Liver (tissue), 9 donors: Measurements from ENCODE around the gene CXCR6. TPM values are rescaled to one million over a fixed set of nuclear protein-coding genes. Genes with fewer than 3 reads are reported as not detected.

Experiments
- DNase-seq: peaks from one replicate; pipeline ENCODE4 v3.0.0-alpha.2; 2017; ENCODE audit warnings: low spot score
- H3K27ac ChIP-seq, 2 donors: one replicate each; pipeline ENCODE4 v1.7.0; 2013; ENCODE audit warnings: inconsistent platforms in 2 of 2, low read length in 2 of 2, control low read depth in 1 of 2, low read depth in 1 of 2, mild to moderate bottlenecking in 1 of 2
- H3K27me3 ChIP-seq, 4 donors: one replicate each; pipeline versions ENCODE4 v1.6.1 to v1.7.0; 2013; ENCODE audit warnings: low read length in 3 of 4, inconsistent platforms in 1 of 4, mild to moderate bottlenecking in 1 of 4, moderate library complexity in 1 of 4; ENCODE audit not compliant: control insufficient read depth in 4 of 4, insufficient read depth in 4 of 4
- H3K36me3 ChIP-seq, 4 donors: one replicate each; pipeline versions ENCODE4 v1.6.1 to v1.7.0; 2013; ENCODE audit warnings: low read length in 3 of 4, mild to moderate bottlenecking in 3 of 4, low read depth in 1 of 4, moderate library complexity in 1 of 4; ENCODE audit not compliant: control insufficient read depth in 4 of 4, insufficient read depth in 3 of 4
- H3K4me1 ChIP-seq, 4 donors: one replicate each; pipeline versions ENCODE4 v1.6.1 to v1.7.0; 2013; ENCODE audit warnings: low read length in 3 of 4, mild to moderate bottlenecking in 3 of 4, moderate library complexity in 1 of 4; ENCODE audit not compliant: control insufficient read depth in 4 of 4, insufficient read depth in 4 of 4
- H3K4me3 ChIP-seq, 3 donors: one replicate each; pipeline versions ENCODE4 v1.6.1 to v1.7.0; 2013; ENCODE audit warnings: low read length in 3 of 3, control low read depth in 1 of 3, low read depth in 1 of 3, mild to moderate bottlenecking in 1 of 3
- H3K9ac ChIP-seq, 2 donors: one replicate each; pipeline ENCODE4 v1.7.0; 2013; ENCODE audit warnings: low read length in 2 of 2, mild to moderate bottlenecking in 2 of 2, moderate library complexity in 2 of 2, control low read depth in 1 of 2, low read depth in 1 of 2
- H3K9me3 ChIP-seq, 4 donors: one replicate each; pipeline versions ENCODE4 v1.6.1 to v1.7.0; 2013; ENCODE audit warnings: low read length in 3 of 4; ENCODE audit not compliant: control insufficient read depth in 4 of 4
- ATF3 ChIP-seq: IDR thresholded peaks from 2 replicates; pipeline ENCODE4 v1.6.1; 2016; ENCODE audit warnings: antibody characterized with exemption
- CTCF ChIP-seq: fragments of 150-350 bp; IDR thresholded peaks from 2 replicates; pipeline ENCODE4 v1.5.1; 2017; ENCODE audit warnings: improper control_type of control experiment, low read depth, low read length; ENCODE audit not compliant: missing input control
- EGR1 ChIP-seq, 2 donors: IDR thresholded peaks; 2 replicates each; pipeline ENCODE4 v1.6.1; 2016 to 2018; ENCODE audit warnings: antibody characterized with exemption in 2 of 2, low read depth in 2 of 2
- FOXA1 ChIP-seq: IDR thresholded peaks from 2 replicates; pipeline ENCODE4 v1.6.1; 2016; ENCODE audit warnings: antibody characterized with exemption
- FOXA2 ChIP-seq: IDR thresholded peaks from 2 replicates; pipeline ENCODE4 v1.6.1; 2016; ENCODE audit warnings: antibody characterized with exemption
- GABPA ChIP-seq, 2 donors: IDR thresholded peaks in 1 of 2; conservative IDR thresholded peaks in 1 of 2; 2 replicates each; pipeline ENCODE4 v1.6.1; 2016; ENCODE audit warnings: antibody characterized with exemption in 2 of 2, mild to moderate bottlenecking in 1 of 2, moderate library complexity in 1 of 2
- HNF4A ChIP-seq, 2 donors: conservative IDR thresholded peaks; 2 replicates each; pipeline ENCODE4 v1.6.1; 2016; ENCODE audit warnings: antibody characterized with exemption in 2 of 2, mild to moderate bottlenecking in 2 of 2
- HNF4G ChIP-seq: IDR thresholded peaks from 2 replicates; pipeline ENCODE4 v1.6.1; 2016; ENCODE audit warnings: antibody characterized with exemption
- JUND ChIP-seq, 2 donors: IDR thresholded peaks; 2 replicates each; pipeline ENCODE4 v1.6.1; 2016; ENCODE audit warnings: antibody characterized with exemption in 2 of 2
- MAX ChIP-seq: IDR thresholded peaks from 2 replicates; pipeline ENCODE4 v1.6.1; 2016; ENCODE audit warnings: antibody characterized with exemption
- NR2F2 ChIP-seq: IDR thresholded peaks from 2 replicates; pipeline ENCODE4 v1.6.1; 2016; ENCODE audit warnings: antibody characterized with exemption
- RAD21 ChIP-seq, 2 donors: IDR thresholded peaks; 2 replicates each; pipeline ENCODE4 v1.6.1; 2016; ENCODE audit warnings: antibody characterized with exemption in 2 of 2, mild to moderate bottlenecking in 2 of 2
- REST ChIP-seq: IDR thresholded peaks from 2 replicates; pipeline ENCODE4 v1.6.1; 2016; ENCODE audit warnings: antibody characterized with exemption, mild to moderate bottlenecking
- RXRA ChIP-seq, 2 donors: IDR thresholded peaks; 2 replicates each; pipeline ENCODE4 v1.6.1; 2017 to 2018; ENCODE audit warnings: antibody characterized with exemption in 2 of 2, mild to moderate bottlenecking in 1 of 2
- SP1 ChIP-seq: IDR thresholded peaks from 2 replicates; pipeline ENCODE4 v1.6.1; 2018; ENCODE audit warnings: antibody characterized with exemption, mild to moderate bottlenecking
- YY1 ChIP-seq: IDR thresholded peaks from 2 replicates; pipeline ENCODE4 v1.6.1; 2016; ENCODE audit warnings: antibody characterized with exemption, mild to moderate bottlenecking
- ZBTB33 ChIP-seq: IDR thresholded peaks from 2 replicates; pipeline ENCODE4 v1.6.1; 2016; ENCODE audit warnings: antibody characterized with exemption
- WGBS: extraction: QIAGEN DNeasy Blood & Tissue Kit; methylation state at CpG from one replicate; pipeline ENCODE4 v1.1.7; 2013; 5-methylcytosine and 5-hydroxymethylcytosine counted together
- polyA plus RNA-seq, 2 donors: library from polyadenylated mRNA; stranded (reverse) in 1 of 2; unstranded in 1 of 2; fragments of 200-250 nt in 1 of 2; fragments of >200 nt in 1 of 2; fragmentation: Nextera tagmentation in 1 of 2; extraction: Ambion mirVana in 1 of 2; gene quantifications; one replicate each; pipeline versions ENCODE4 v1.2.1 to v1.2.3, GENCODE V29; 2013 to 2015
- total RNA-seq, 2 donors: library from RNA; depleted of rRNA; stranded (reverse); fragments of >200 nt; gene quantifications; one replicate each; pipeline ENCODE4 v1.2.3, GENCODE V29; 2014
- donor health status: healthy.
- donor health status: healthy.
- donor health status: healthy.
- donor health status: healthy.
- donor health status: healthy.

CXCR6 gene
- total and polyA plus RNA-seq, 4 donors, result 0.60 to 2.9 (median 0.96) TPM

DNA sequence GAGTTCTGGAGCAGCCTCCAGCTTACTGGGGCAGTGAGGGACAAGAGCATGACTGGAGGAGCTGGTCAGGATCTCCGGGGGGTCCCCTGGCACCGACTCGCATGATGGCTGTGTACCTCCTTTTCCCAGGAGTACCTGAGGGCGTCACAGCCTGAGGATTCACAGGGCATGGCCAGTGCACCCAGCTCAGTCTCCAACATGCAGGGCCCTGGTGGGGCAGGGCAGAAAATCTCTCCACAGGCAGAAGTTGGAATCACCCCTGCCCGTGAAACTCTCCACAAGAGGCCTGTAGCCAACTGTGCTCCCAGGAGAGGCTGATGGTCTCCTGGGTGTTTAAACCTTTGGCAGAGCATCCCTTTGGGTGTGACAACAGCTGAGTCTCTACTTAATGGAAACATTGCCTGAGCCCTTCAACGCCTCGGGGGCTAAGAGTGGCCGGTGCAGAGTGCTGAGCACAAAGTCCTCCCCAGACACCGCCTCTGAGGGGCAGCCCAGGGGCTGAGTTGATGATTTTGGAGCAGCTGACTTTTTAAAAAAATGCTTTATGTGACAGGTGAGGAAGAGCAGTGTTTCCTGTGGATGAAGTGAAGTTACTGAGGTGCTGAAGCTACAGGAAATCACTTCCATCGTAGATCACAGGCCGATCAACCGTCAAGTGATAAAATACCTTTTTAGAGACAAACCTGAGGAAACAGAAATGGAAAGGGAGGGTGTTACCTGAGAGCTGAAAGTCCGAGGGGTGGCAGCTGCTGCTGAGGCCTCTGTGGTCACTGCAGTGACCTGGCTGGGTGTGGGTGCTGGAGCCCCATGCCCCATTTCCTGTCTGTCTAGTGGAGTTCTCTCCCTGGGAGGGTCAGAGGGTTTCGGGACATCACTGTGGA is 21.9 kb upstream of the CXCR6 start:
- no peak for TF ChIP-seq NR2F2
- no peak for TF ChIP-seq GABPA (IDR thresholded peaks at IDR 0.05 in 1 of 2, conservative IDR thresholded peaks at IDR 0.05 in 1 of 2)
- no peak for TF ChIP-seq CTCF
- TF ChIP-seq FOXA1, result no peak
- TF ChIP-seq HNF4G, result no peak
- no peak for TF ChIP-seq REST
- TF ChIP-seq MAX, result no peak
- no peak for TF ChIP-seq JUND (IDR thresholded peaks at IDR 0.05)
- no peak for TF ChIP-seq RXRA (IDR thresholded peaks at IDR 0.05)
- TF ChIP-seq ATF3, result no peak
- TF ChIP-seq YY1, result no peak
- no peak for TF ChIP-seq HNF4A (conservative IDR thresholded peaks at IDR 0.05)
- Histone ChIP-seq H3K4me1 (no peaks in the 10 kb centered on the region), H3K4me3 (no peak overlapping the region), H3K27me3 (no peaks in the 10 kb centered on the region), H3K9me3 (no peaks in the 10 kb centered on the region), H3K36me3 (peaks cover 3 to 45% (median 22%) of the 10 kb centered on the region in 4 donors), H3K27ac (no peak overlapping the region), H3K9ac (no peak overlapping the region)
- 95% methylated on average over 14 of the region's 14 CpGs for whole genome bisulfite sequencing
- no peak for DNase-seq

GRCh38 chr3:45922039-45922326 is 21.3 kb upstream of the CXCR6 start:
- TF ChIP-seq NR2F2 (no peak), EGR1 (IDR thresholded peaks at IDR 0.05; ENCODE audit: low read depth in 2 of 2) (no peak), YY1 (no peak), REST (no peak), FOXA2 (no peak), FOXA1 (no peak), SP1 (no peak), MAX (no peak), ZBTB33 (no peak), RXRA (IDR thresholded peaks at IDR 0.05) (no peak), RAD21 (IDR thresholded peaks at IDR 0.05) (no peak), HNF4A (conservative IDR thresholded peaks at IDR 0.05) (no peak), ATF3 (no peak)
- Histone ChIP-seq H3K4me1 (no peaks in the 10 kb centered on the region), H3K9ac (no peak overlapping the region), H3K9me3 (no peaks in the 10 kb centered on the region), H3K4me3 (no peak overlapping the region), H3K27me3 (no peaks in the 10 kb centered on the region), H3K36me3 (peaks cover 3 to 45% (median 22%) of the 10 kb centered on the region in 4 donors), H3K27ac (no peak overlapping the region)
- 93% methylated on average over 3 of the region's 3 CpGs for WGBS
- DNase-seq, result no peak
